B cell (primary cell): ENCODE measurements around the gene CCDC18. TPM values are rescaled to one million over a fixed set of nuclear protein-coding genes. Genes with fewer than 3 reads are reported as not detected.
"Not testable (repeated sequence)": the region's sequence is repeated elsewhere in the genome, so short reads cannot be mapped to it uniquely, and the experiment has no call there.

Experiments used
- ATAC-seq: fragments of 200-7000 bp; cut with Tn5 transposase; one replicate; pipeline ENCODE4 v1.10.0; 2021; ENCODE audit warnings: low read depth, mild to moderate bottlenecking, moderate number of reproducible peaks, moderate library complexity
- CTCF ChIA-PET: fragments of 350-600 bp; sonication (Branson Sonifier 250); formaldehyde crosslinking; loops from one replicate; lab custom pipeline; 2021; ENCODE audit warnings: antibody characterized with exemption, inconsistent platforms; lab: Charles Lee
- POLR2A ChIA-PET: fragments of 350-600 bp; sonication (Branson Sonifier 250); formaldehyde crosslinking; loops from one replicate; lab custom pipeline; 2021; ENCODE audit warnings: antibody characterized with exemption; lab: Charles Lee
- DNase-seq: peaks from one replicate; pipeline ENCODE4 v3.0.0; 2013
- H2AFZ ChIP-seq: 2 replicates; pipeline ENCODE4 v1.6.1; 2012; ENCODE audit warnings: mild to moderate bottlenecking, low read depth, low read length; ENCODE audit not compliant: insufficient read depth, poor library complexity, severe bottlenecking
- H3K27ac ChIP-seq, 2 donors: 1 replicate in 1 of 2; 2 replicates in 1 of 2; pipeline ENCODE4 v1.5.1; 2012 to 2013; ENCODE audit warnings: low read length in 2 of 2, mild to moderate bottlenecking in 2 of 2, moderate library complexity in 1 of 2
- H3K27me3 ChIP-seq, 4 experiments: fragments of 200-600 bp in 1 of 4; sonication (generic) in 1 of 4; replicated peaks in 1 of 4; 1 replicate in 2 of 4; 2 replicates in 2 of 4; pipeline versions ENCODE4 v1.6.1 to v1.7.0; 2013 to 2016; ENCODE audit warnings: low read length in 3 of 4, mild to moderate bottlenecking in 2 of 4, mixed read lengths in 1 of 4, moderate library complexity in 1 of 4; ENCODE audit not compliant: insufficient read depth in 4 of 4, control insufficient read depth in 3 of 4; ENCODE audit errors: control extremely low read depth in 1 of 4
- H3K36me3 ChIP-seq, 2 experiments: replicated peaks in 1 of 2; 1 replicate in 1 of 2; 2 replicates in 1 of 2; pipeline versions ENCODE4 v1.6.1 to v1.7.1; 2013; ENCODE audit warnings: low read length in 1 of 2; ENCODE audit not compliant: insufficient read depth in 2 of 2, control insufficient read depth in 1 of 2; ENCODE audit errors: control extremely low read depth in 1 of 2, extremely low read depth in 1 of 2
- H3K4me1 ChIP-seq, 2 donors: fragments of 200-600 bp in 1 of 2; sonication (generic) in 1 of 2; 1 replicate in 1 of 2; 2 replicates in 1 of 2; pipeline versions ENCODE4 v1.5.1 to v1.6.1; 2013 to 2017; ENCODE audit warnings: low read length in 2 of 2; ENCODE audit not compliant: control insufficient read depth in 2 of 2, insufficient read depth in 2 of 2
- H3K4me2 ChIP-seq: replicated peaks from 2 replicates; pipeline ENCODE3; 2012; ENCODE audit warnings: mild to moderate bottlenecking, low read depth, low read length; ENCODE audit not compliant: poor library complexity, severe bottlenecking
- H3K4me3 ChIP-seq, 5 experiments: fragments of 200-600 bp in 1 of 5; sonication (generic) in 1 of 5; 1 replicate in 3 of 5; 2 replicates in 2 of 5; pipeline versions ENCODE4 v1.5.1 to v1.7.0; 2011 to 2016; ENCODE audit warnings: low read length in 4 of 5, mild to moderate bottlenecking in 4 of 5, low read depth in 2 of 5, control low read depth in 1 of 5, moderate library complexity in 1 of 5; ENCODE audit not compliant: insufficient read depth in 1 of 5; ENCODE audit errors: control extremely low read depth in 1 of 5, extremely low read depth in 1 of 5
- H3K79me2 ChIP-seq: fragments of 200-600 bp; sonication (generic); one replicate; pipeline ENCODE4 v1.6.0; 2016; ENCODE audit warnings: low read length; ENCODE audit not compliant: control insufficient read depth, insufficient read depth
- H3K9ac ChIP-seq: fragments of 200-600 bp; sonication (generic); 2 replicates; pipeline ENCODE4 v1.6.1; 2017; ENCODE audit warnings: mild to moderate bottlenecking, low read length, moderate library complexity
- H3K9me3 ChIP-seq, 3 donors: one replicate each; pipeline versions ENCODE4 v1.6.1 to v1.7.1; 2013; ENCODE audit warnings: low read length in 2 of 3; ENCODE audit not compliant: control insufficient read depth in 2 of 3, insufficient read depth in 1 of 3; ENCODE audit errors: control extremely low read depth in 1 of 3
- H4K20me1 ChIP-seq: 2 replicates; pipeline ENCODE4 v1.6.0; 2012; ENCODE audit warnings: mild to moderate bottlenecking, low read length; ENCODE audit not compliant: insufficient read depth, control insufficient read depth, poor library complexity, severe bottlenecking
- H3K27ac Mint-ChIP-seq: one replicate; pipeline ENCODE4 v1.8.0; 2021; ENCODE audit warnings: mixed read lengths
- H3K27me3 Mint-ChIP-seq: one replicate; pipeline ENCODE4 v1.8.0; 2021; ENCODE audit warnings: mixed read lengths
- H3K4me1 Mint-ChIP-seq: one replicate; pipeline ENCODE4 v1.8.0; 2021; ENCODE audit warnings: mixed read lengths
- H3K4me3 Mint-ChIP-seq: one replicate; pipeline ENCODE4 v1.8.0; 2021; ENCODE audit warnings: mixed read lengths
- H3K9me3 Mint-ChIP-seq: one replicate; pipeline ENCODE4 v1.8.0; 2022; ENCODE audit warnings: mixed read lengths; ENCODE audit not compliant: insufficient read depth
- CTCF ChIP-seq: fragments of 200-600 bp; IDR thresholded peaks from one replicate; pipeline ENCODE4 v1.8.0; 2022; ENCODE audit warnings: antibody characterized with exemption, mild to moderate bottlenecking
- EZH2 ChIP-seq: IDR thresholded peaks from 2 replicates; pipeline ENCODE4 v1.6.1; 2012; ENCODE audit warnings: borderline replicate concordance, low read depth, mild to moderate bottlenecking, moderate library complexity, low read length; ENCODE audit not compliant: insufficient read depth, poor library complexity, severe bottlenecking
- WGBS: methylation state at CpG from one replicate; pipeline ENCODE4 v1.1.5; 2013; ENCODE audit warnings: missing lambda C conversion rate; ENCODE audit not compliant: insufficient coverage; 5-methylcytosine and 5-hydroxymethylcytosine counted together
- intact Hi-C: fragments of 100-400 bp; cut with micrococcal nuclease; formaldehyde crosslinking; loops from one replicate; pipeline ENCODE4 v1.10.0; 2022
- polyA plus RNA-seq: library from polyadenylated mRNA; depleted of rRNA; stranded (reverse); fragments of >200 nt; gene quantifications from 2 replicates; pipeline ENCODE4 v1.2.3, GENCODE V29; 2012
- total RNA-seq, 2 donors: library from RNA; stranded (reverse); fragments of 120-200 nt in 1 of 2; gene quantifications; 1 replicate in 1 of 2; 2 replicates in 1 of 2; pipeline versions ENCODE4 v1.2.3 to v1.2.4, GENCODE V29; 2013 to 2022

CCDC18 gene
- total and polyA plus RNA-seq, 2 donors (not counting 1 experiment from before 2014, with no cell fraction given) = 7.7 to 16.0 TPM

GRCh38 chr1:93155335-93155734 is 25.2 kb upstream of the CCDC18 start:
- peaks cover 18 to 74% of the 10 kb centered on the region in 2 experiments for H3K36me3 ChIP-seq
- intact Hi-C loops = no loop called here
- WGBS = no CpG with 5 or more reads among the region's 3 CpGs
- no peak for DNase-seq
- H3K9me3 ChIP-seq = no peaks in the 10 kb centered on the region
- H3K4me3 Mint-ChIP-seq = no peak overlapping the region
- peak overlapping the region in 1 of 2 donors; percentile 52 for H3K27ac ChIP-seq
- no peak overlapping the region for H2AFZ ChIP-seq
- H3K79me2 ChIP-seq = peaks cover 3% of the 10 kb centered on the region
- H3K27ac Mint-ChIP-seq = no peak overlapping the region
- H3K9me3 Mint-ChIP-seq = no peaks in the 10 kb centered on the region
- ATAC-seq = no peak
- ChIA-PET CTCF (interaction anchor here (1.4 kb wide), 1 partner anchor 149 kb away, joined by 4 read pairs; no protein-coding TSS in a partner anchor), POLR2A (interaction anchor here (0.6 kb wide), 2 partner anchors 8 to 310 kb away, joined by 3 to 4 read pairs; no protein-coding TSS in a partner anchor)
- no peak for TF ChIP-seq EZH2
- no peak for TF ChIP-seq CTCF
- H3K4me3 ChIP-seq = no peak overlapping the region
- no peaks in the 10 kb centered on the region for H3K4me1 ChIP-seq
- H3K27me3 Mint-ChIP-seq = no peaks in the 10 kb centered on the region
- H3K4me2 ChIP-seq = no peak overlapping the region
- H3K27me3 ChIP-seq = no peaks in the 10 kb centered on the region
- H3K4me1 Mint-ChIP-seq = peaks cover 1% of the 10 kb centered on the region
- H4K20me1 ChIP-seq = peaks cover 14% of the 10 kb centered on the region
- H3K9ac ChIP-seq = no peak overlapping the region

GRCh38 chr1:93159337-93159736 is 21.2 kb upstream of the CCDC18 start:
- DNase-seq (no peak), ATAC-seq (no peak)
- Histone ChIP-seq H4K20me1 (peaks cover 40% of the 10 kb centered on the region), H2AFZ (no peak overlapping the region), H3K27ac (no peak overlapping the region), H3K36me3 (peaks cover 13 to 46% of the 10 kb centered on the region in 2 experiments), H3K4me2 (no peak overlapping the region), H3K9ac (no peak overlapping the region), H3K79me2 (peaks cover 31% of the 10 kb centered on the region), H3K27me3 (no peaks in the 10 kb centered on the region), H3K9me3 (no peaks in the 10 kb centered on the region), H3K4me1 (no peaks in the 10 kb centered on the region), H3K4me3 (no peak overlapping the region)
- no peak for TF ChIP-seq EZH2
- TF ChIP-seq CTCF = no peak
- Mint-ChIP-seq H3K27ac (peak overlapping the region; percentile 37), H3K4me3 (no peak overlapping the region), H3K9me3 (no peaks in the 10 kb centered on the region), H3K27me3 (no peaks in the 10 kb centered on the region), H3K4me1 (peaks cover 10% of the 10 kb centered on the region)
- no CpG with 5 or more reads among the region's 2 CpGs for WGBS
- ChIA-PET POLR2A (no interaction called here), CTCF (no interaction called here)
- intact Hi-C loops = no loop called here

GRCh38 chr1:93163314-93163713 is 17.2 kb upstream of the CCDC18 start:
- Histone ChIP-seq H4K20me1 (peaks cover 53% of the 10 kb centered on the region), H3K36me3 (peaks cover 8 to 20% of the 10 kb centered on the region in 2 experiments), H3K79me2 (peaks cover 66% of the 10 kb centered on the region)
- H3K27ac Mint-ChIP-seq, H3K4me3 Mint-ChIP-seq, H3K4me2 ChIP-seq, H3K9me3 ChIP-seq, H3K4me3 ChIP-seq, DNase-seq, CTCF ChIA-PET, H3K4me1 ChIP-seq, H2AFZ ChIP-seq, H3K9me3 Mint-ChIP-seq, intact Hi-C loops, H3K9ac ChIP-seq, H3K27me3 Mint-ChIP-seq, ATAC-seq, H3K27me3 ChIP-seq, H3K27ac ChIP-seq: not testable (repeated sequence)
- POLR2A ChIA-PET = interaction anchor here (0.6 kb wide), 1 partner anchor 8 kb away, joined by 4 read pairs; no protein-coding TSS in a partner anchor
- H3K4me1 Mint-ChIP-seq = peaks cover 26% of the 10 kb centered on the region
- 100% methylated on average over 4 of the region's 8 CpGs for WGBS
